GM21619 (cell line): ENCODE results near the gene MAP2.

ENCODE experiments used
- ATAC-seq: cut with Tn5 transposase; IDR thresholded peaks from one replicate; pipeline ENCODE4 v1.9.1; 2021; ENCODE audit not compliant: unreplicated experiment

MAP2 gene

DNA sequence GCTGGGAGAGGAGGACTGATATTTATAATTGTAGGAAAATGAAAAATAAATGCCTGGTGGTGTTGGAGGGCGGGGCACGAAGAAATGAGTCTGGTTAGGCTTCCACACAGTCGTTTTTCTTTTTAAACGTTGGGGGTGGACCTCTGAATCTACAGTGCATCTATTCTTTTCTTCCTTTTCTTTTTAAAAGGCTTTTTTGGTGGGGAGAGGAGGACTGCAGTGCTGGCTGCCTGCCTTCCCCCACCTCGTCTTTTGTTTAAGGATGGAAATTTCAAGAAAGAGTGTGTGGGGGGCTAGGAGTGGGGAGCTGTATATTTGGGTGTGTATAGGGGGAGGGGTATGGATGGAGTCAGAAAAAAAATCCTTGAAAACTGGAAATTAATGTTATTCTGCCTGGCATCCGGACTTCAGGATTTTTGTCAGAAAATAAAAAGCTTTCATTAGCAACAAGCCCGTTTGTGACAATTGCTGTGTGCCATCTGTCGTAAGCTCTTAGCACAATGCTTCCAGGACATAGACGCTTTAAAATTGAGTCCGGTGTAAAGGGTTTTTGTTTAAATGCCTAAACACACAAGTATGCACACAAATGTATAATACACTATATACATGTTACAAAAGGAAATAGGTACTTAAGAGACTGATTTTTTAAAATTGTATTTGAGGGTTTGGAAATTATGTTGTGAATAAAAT lies 1.1 kb downstream of the MAP2 start:
- ATAC-seq: no peak

DNA sequence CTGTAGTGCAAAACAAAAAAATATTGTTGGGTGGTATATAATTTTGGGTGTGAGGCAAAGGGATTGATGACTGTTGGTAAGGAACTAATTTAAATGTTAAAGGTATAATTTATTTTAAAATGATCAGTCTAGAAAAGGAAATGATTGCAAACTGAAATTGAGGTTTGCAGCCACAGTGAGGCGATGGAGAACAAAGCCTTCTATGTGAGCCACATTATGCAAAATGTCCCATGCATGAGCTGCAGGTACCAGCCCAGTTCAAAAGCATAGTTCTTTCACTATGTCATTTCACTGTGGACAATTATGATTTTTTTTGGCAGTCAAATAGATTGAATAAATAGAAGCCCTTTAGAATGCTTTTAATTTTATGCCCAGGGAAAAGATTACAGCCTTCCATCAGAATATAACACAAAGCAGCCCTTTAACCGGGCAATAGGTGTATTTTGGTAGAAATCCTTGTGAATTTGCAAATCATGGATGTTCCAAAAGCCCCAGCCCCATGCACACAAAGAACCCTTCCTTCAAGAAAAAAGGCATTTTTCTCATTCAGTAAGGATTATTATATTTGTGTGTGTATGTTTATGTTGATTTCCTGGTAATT lies 1.7 kb downstream of the MAP2 start:
- peak; percentile 27 for ATAC-seq

DNA sequence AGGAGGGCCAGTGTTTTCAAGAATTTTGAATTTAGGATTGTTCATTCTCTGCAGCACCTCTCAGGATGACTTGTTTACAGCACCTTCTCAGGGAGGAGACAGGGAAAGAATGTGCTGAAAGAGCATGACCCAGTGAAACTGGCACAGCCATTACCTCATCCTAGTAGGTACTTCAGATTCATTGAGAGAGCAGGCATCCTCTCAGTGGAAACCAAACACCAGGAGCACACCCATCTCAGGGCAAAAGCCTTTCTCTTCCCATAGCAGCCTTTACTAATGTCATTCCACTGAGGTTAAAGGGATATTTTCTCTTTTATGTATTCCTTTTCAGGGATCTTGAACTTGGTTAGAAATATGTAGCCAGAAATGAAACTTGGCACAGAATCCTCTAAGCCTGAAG lies 2.6 kb downstream of the MAP2 start:
- ATAC-seq: no peak

DNA sequence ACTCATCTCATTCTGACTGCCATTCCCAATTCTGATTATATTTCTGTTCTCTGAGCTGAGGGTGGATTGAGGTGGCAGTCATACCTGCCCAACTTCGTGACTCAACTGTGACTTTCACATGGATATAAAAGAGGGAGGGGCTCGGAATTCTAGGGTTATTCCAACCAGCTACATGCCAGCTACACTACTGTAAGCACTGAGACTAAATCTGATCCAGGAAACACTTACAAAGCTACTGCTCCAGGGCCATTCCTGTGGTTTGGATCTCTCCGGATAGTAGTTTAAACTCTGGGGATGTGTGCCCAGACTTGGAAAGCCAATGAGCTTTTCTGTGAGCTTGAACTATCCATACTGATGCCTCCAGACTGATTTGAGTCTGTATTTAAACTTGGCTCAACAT lies 7.9 kb downstream of the MAP2 start:
- no peak for ATAC-seq

DNA sequence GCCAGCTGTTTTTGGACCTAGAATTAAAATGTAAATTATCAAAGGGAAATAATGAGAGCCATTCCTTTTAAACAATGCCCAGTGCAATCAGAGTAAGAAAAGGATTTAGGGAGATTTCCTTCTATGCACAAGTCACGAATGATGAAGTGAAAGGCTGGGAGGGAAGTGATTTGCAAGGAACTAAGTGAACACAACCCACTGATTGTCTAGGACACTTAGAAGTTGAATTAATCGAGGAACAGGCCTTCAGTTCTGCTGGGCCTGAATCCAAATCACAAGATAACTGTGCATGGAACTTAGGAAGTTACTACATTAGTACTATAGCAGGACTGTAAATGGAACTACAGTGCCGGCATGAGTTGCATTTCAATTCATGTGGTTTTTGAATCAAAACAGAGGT lies 17.7 kb downstream of the MAP2 start:
- ATAC-seq: no peak

DNA sequence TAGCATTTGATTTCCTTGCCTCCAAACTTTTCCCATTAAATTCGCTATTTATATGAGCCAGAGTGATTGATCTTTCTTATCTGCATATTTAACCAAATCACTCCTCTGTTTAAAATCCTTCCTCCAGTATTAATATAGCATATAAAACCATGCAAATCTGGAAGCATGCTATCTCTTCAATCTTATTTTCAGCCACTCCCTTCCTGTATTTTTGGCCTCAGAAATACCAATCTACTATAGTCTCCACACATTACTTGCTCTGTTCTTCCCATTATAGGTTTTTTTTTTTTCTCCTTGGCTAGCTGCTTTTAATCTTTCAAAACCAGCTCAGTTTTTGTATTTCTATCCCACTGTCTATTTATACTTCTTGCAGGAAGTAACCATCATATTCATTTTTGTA lies 19.1 kb downstream of the MAP2 start:
- no peak for ATAC-seq

DNA sequence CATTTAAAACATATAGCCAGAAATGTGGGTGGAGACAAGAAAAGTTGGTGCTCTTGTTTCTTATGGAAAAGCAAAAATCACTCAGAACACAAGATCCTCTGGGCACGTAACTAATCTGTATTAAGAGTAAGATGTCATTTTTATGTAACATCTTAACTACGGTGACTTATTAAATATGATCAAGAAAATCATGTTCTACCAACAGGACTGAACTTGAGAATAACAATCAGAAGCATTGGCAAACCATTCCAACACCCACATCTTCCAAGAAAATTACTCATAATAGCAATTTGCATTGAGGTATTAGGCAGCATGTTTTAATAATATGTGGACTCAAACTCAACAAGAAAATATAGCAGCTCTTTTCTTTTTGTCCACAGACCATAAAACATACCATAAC lies 21.6 kb downstream of the MAP2 start:
- no peak for ATAC-seq

DNA sequence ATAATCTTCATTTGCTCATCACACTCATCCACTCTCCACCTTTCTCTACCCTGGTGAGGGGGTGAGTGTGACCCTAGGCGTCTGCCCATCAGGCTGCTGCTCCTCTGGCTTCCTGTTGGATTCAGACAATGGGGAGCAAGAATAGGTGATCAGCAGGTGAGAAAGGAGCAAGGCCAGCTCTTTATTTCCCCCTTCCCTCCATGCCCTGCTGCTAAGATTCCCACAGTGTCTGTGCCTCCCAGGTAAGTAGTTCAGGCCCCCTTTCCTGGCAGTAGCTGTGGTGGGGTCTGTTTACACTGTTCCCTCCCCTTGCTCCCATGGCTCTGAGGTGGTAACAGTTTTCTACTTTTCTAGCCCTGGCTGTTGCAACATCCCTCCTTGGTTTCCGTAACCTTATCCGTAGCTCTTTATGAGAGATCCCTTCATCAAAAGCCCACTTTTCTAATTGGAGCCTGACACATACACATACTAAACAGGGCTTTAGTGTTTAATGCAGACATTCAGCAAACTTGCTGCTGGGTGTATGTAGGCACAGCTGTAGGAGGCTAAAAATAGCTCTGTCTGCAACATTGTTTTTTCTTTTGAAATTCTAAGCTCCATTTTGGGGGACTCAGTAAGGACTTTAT lies 27.5 kb downstream of the MAP2 start:
- no peak for ATAC-seq

DNA sequence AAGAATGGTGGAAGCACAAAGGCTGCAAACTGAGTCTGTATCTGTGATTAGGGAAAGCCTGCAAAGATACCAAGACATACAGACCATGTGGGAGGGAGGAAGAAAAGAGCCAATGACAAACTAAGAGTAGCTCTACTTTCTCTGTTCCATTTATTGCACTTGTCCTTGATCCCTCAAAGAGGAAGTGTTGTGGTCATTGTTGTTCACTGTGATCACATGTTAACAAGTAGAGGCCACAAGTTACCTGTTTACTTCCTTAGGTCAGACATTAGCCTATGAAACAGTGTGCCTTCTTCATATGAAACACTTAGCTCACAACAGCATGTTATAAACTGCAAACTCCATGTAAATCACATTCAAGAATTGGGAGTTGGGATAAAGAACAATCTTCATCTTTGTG lies 32.6 kb downstream of the MAP2 start:
- ATAC-seq: no peak

DNA sequence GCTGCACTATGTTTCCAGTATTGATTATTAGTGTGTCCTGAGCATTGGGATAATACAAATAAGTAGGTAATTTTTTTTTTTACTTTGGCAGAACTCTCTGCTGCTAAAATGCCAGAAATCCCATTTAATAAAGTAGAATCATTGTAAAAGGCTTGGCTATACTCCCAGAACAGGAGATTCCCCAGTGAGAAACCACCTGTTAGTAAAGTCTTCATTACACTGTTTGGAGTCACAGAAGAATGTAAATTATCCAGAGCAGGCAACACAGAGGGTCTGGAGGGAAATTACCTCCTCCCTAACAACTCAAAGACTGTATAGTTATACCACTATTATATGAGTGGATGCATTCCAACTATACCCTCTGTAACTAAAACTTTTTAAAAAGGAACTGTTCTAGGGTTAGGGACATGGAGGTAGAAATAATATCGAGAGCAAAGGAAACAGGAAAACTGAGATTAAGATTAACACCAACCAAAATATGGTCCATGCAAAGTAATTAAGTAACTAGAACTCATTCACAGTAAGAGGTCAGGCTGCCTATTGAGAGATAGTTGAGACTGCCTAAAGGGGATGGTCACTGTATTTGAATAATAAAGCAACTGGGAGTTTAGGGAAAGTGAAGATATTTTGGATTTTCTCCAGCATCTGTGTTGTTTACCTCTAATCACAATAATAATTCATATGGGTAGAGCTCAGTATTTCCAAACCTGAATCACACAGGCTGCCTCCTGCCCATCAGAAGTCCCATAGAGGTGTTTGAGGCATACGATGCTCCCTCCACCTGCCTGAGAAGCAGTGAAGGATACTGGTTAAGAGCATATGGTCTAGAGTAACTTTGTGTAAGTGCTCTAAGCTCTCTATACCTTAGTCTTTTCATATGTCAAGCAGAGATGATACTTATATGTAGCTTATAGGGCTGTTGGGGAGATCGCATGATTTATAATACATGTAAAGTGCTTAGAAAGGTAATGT lies 34.4 kb downstream of the MAP2 start:
- ATAC-seq: no peak

DNA sequence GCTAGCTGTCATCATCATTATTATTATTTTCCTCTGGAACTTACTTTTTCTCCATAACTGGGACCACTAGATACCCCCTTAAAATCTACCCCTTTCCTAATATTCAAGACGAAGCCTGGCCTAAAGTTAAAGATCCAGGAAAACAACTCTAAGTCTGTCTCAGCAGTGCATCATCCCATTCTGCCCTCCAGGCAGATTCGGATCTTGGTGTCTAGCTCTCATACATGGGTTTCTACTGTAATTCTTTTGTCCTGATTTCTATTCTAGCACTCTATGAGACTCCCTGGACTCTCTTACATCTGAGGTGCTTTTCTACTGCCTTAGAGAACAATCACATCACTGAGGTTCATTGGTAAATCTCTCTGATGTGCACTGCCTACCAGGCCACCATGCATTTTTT lies 35.5 kb downstream of the MAP2 start:
- no peak for ATAC-seq

DNA sequence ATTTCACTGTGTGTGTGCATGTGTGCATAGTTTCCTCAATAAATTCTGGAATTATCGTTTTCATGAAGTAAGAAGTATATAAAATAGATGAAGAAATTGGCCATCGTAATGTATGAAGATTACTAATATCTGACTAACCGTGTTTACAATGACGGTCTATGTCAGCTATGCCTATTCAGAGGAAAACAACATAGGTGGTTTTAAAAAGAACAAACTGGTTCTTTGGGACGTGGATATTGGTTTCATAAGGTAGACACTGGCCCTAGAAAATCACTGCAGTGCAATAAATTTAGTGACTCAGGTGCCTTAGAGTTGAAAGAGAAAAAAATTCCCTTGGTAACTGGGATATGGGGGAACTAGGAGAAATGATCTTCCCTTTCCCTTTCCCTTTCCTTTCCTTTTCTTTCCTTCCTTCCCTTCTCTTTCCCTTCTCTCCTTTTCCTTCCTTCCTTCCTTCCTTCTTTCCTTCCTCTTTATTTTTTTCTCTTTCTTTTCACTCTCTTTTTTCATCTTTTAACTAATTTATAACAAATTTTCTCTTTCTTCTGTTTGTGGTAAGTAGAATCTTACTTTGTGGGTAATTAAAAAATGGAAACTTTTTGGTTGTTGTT lies 36.4 kb downstream of the MAP2 start:
- no peak for ATAC-seq

DNA sequence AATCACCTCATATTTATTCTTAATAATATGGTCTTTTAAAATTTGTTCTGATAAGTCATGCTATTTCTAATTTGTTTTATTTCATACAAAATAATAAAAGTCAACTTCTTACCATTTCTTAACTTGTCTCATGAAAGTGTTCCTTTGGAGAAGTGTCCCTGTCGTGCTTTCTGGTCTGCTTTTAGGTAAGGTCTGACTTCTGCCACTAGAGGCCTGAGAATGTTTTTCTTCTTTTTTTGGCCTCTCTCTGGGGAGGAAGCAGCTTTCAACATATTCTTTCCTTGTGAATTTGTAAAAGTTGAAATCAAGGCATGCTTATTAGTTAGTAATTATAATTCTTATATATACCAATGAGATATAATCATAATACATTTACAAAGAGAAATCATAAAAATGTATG lies 39.4 kb downstream of the MAP2 start:
- no peak for ATAC-seq

DNA sequence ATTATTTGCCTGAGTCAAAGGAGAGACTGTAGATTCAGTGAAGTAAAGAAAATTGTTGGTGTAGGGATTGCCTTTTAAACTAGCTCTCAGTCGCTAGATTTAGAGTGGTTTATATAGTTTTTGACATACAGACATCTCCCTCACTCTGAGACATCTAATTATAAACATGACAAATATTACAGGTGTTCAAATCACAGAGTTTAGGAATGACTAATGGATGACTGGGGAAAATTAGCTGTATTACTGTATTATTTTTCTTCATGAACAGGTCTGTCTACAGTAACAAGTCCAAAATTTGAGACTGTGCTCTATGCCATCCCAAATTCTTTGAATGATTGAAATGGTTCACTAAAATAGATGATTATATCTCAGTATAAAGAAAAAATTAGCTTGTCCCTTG lies 40.0 kb downstream of the MAP2 start:
- no peak for ATAC-seq

DNA sequence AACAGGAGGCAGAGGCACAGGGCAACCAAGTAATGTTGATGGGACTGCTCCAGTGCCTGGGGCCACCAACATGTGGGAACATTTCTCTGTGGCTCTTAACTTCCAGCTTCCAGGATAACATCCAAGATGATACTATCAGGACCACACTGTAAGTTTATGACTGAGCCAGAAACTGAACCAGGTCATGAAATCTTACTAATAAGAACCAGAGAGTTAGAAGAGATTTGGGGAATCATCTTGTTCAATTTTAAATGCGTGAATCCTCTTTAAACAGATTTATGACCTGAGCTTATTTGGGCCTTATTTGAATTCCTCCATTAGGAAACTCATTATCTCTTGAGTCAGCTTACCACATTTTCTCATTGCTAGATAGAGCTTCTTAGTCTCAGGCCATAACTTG lies 45.0 kb downstream of the MAP2 start:
- no peak for ATAC-seq

DNA sequence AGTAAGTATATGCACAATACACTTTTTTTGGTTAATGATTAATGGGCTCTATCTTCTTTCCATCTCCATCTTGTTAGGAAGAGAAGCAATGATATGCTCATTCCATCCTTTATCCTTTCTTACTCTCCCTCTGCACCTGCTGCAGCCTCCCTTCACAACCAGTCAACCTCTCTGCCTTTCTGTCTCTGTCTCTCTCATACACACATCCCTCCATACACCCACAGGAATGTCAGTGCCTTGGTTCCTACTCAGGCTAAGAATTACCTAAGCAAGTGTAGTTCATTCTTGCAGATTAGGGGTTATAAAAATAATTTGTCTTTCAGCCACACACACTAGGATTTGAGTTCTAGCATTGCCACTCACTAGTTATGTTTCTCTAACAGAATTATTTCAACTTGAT lies 45.6 kb downstream of the MAP2 start:
- no peak for ATAC-seq

DNA sequence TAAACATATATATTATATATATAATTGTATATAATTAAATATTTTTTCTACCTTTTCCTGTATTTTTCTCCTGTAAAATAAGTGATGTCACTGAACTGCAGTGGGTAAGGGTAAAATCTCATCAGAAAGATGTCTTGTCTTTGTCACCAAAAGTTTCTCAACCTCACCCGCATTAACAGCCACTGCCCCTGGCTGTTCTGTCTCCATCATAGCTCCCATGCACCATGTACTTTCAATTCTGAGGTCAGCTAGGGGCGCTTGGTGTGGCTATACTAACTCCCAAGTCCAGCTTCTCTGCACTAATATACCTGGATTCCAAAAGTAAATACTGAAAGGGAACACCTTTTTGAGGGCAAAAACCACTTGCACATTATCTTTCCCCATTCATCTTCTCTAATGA lies 46.6 kb downstream of the MAP2 start:
- no peak for ATAC-seq

DNA sequence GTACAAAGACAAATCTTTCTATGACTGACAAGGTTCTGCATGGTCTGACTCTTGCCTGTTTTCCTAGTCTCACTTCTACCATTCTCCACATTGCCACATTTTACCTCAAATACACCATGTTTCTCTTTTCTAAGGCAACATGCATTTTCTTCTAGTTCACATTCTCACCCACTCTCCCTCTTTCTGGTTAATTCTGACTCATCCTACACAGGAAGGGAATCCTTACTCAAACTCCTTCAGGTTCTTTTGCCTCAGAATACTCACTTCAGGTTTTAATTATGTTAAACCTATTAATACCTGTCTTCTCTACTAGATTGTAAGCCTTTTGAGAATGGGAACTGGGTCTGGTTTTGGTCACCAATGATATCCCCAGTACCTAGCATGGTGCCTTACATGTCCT lies 47.2 kb downstream of the MAP2 start:
- no peak for ATAC-seq

DNA sequence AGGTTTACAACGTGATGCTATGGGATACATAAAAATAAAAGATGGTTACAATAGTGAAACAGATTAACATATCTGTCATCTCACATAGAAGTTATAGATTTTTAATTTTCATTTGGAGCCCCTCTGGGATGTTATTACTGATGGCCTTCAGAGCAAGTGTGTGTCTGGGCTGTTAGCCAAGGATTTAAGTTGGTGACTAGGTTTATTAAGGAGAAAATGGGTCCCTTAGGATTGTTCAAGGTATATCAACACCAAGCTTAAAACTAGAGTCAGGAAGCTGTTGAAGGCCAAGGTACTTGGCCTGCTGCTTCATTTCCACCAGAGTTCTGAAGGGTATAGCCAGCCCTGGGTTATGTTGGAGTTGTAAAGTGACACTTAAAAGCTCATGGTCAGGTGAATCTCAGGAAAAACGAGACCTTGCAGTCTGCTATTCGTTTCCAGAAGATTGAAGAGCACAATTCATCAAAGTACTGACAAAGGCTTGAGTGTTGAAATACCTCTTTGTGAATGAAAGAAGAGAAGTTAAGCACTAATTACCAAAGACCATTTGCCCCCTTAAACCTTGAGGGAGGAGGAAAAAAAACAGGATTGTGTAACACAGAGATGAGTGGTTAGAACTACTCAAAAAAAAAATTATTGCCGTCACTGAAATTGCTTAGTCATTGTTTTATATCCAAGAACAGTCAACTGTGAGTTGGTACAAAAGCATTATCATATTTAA lies 48.4 kb downstream of the MAP2 start:
- no peak for ATAC-seq

DNA sequence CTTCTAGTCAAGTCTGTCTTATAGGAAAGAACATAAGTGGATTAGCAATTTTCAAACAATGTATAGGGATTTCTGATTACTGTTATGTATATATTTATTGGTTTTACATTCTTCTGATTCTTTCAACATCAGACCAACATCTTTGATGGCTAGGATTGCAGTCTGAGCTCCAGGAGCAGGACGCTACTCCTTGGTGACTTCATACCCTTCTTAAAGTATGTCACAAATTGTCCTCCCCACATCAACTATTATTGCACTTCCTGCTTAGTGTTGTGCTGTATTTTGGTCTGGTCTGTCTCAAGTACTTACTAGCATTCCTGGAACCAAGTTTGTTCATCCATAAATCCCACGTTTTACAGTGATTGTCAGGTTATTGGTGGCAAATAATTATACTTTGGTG lies 49.0 kb downstream of the MAP2 start:
- no peak for ATAC-seq
